ENCODE results near the gene SLC26A1. TPM values are rescaled to one million over a fixed set of nuclear protein-coding genes. Genes with fewer than 3 reads are reported as not detected.
A peak's percentile ranks its signal among the peaks of the same experiment; 100 is the strongest.

The SLC26A1 gene
- total RNA-seq, 2 experiments from 2014 or later: not detected

- H3K27ac Mint-ChIP-seq: peak overlapping the region; percentile 72
- Histone ChIP-seq H3K9me3 (ENCODE audit: control insufficient read depth in 1 of 2, insufficient read depth in 1 of 2, low read length in 2 of 2) (no peaks in the 10 kb centered on the region), H3K27ac (ENCODE audit: low read depth in 1 of 2, low read length in 2 of 2) (no peak overlapping the region), H3K27me3 (ENCODE audit: control insufficient read depth in 1 of 2, insufficient read depth in 2 of 2, low read length in 2 of 2) (peaks cover 13% of the 10 kb centered on the region in 2 experiments), H3K36me3 (ENCODE audit: insufficient read depth, low read length) (no peaks in the 10 kb centered on the region), H3K4me1 (ENCODE audit: insufficient read depth, low read length) (peaks cover 31% of the 10 kb centered on the region), H3K4me3 (ENCODE audit: low read length) (peak overlapping the region; percentile 59)
- TF ChIP-seq CTCF (IDR thresholded peaks at IDR 0.05): no peak
- peaks cover 14% of the 10 kb centered on the region for H3K4me1 Mint-ChIP-seq (ENCODE audit: low read depth)
- peaks cover 5% of the 10 kb centered on the region for H3K36me3 Mint-ChIP-seq (ENCODE audit: low read depth)
- peak; percentile 10 to 70 (median 28) for DNase-seq
- H3K4me3 Mint-ChIP-seq: peak overlapping the region; percentile 90
- intact Hi-C loops (cut with DNase I, micrococcal nuclease): loop anchor here (5.0 kb wide), 5 partner anchors 40 to 335 kb away; partner anchors contain the start of genes UVSSA (in 2 of the 2), GAK (in 1 of the 2) and TMEM175 (in 1 of the 2)
- CTCF ChIA-PET: interaction anchor here (0.6 kb wide), 1 partner anchor 340 kb away, joined by 3 read pairs; no protein-coding TSS in a partner anchor
- H3K27me3 Mint-ChIP-seq: peaks cover 27% of the 10 kb centered on the region
- H3K9me3 Mint-ChIP-seq: no peaks in the 10 kb centered on the region
- POLR2A ChIA-PET: interaction anchor here (0.8 kb wide), 1 partner anchor 335 kb away, joined by 3 read pairs; the partner anchor contains the start of gene UVSSA
- ATAC-seq (ENCODE audit: poor library complexity): peak; percentile 6
Measured at GRCh38 chr4:1012034-1012739, 19.0 kb upstream of the SLC26A1 start.

- H3K36me3 Mint-ChIP-seq (ENCODE audit: low read depth): peaks cover 5% of the 10 kb centered on the region
- no peak overlapping the region for H3K4me3 Mint-ChIP-seq
Measured at GRCh38 chr4:1011666-1012033, 18.4 kb upstream of the SLC26A1 start.

More at GRCh38 chr4:1011666-1012033, 18.4 kb upstream of the SLC26A1 start:
- Histone ChIP-seq H3K36me3 (ENCODE audit: insufficient read depth, low read length) (no peaks in the 10 kb centered on the region), H3K27me3 (ENCODE audit: control insufficient read depth in 1 of 2, insufficient read depth in 2 of 2, low read length in 2 of 2) (peaks cover 13 to 18% of the 10 kb centered on the region in 2 experiments), H3K4me3 (ENCODE audit: low read length) (no peak overlapping the region), H3K27ac (ENCODE audit: low read depth in 1 of 2, low read length in 2 of 2) (no peak overlapping the region), H3K9me3 (ENCODE audit: control insufficient read depth in 1 of 2, insufficient read depth in 1 of 2, low read length in 2 of 2) (no peaks in the 10 kb centered on the region), H3K4me1 (ENCODE audit: insufficient read depth, low read length) (peaks cover 31% of the 10 kb centered on the region)
- Mint-ChIP-seq H3K9me3 (no peaks in the 10 kb centered on the region), H3K27ac (peak overlapping the region; percentile 72), H3K27me3 (peaks cover 32% of the 10 kb centered on the region), H3K4me1 (ENCODE audit: low read depth) (peaks cover 14% of the 10 kb centered on the region)
- DNase-seq (no peak), ATAC-seq (ENCODE audit: poor library complexity) (no peak)
- intact Hi-C loops (cut with DNase I, micrococcal nuclease): loop anchor here (1.0 to 5.0 kb wide), 8 partner anchors 38 to 569 kb away; partner anchors contain the start of genes UVSSA (in 2 of the 2), CTBP1 (in 1 of the 2), DGKQ (in 1 of the 2) and GAK (in 1 of the 2)
- TF ChIP-seq CTCF (IDR thresholded peaks at IDR 0.05): no peak
- ChIA-PET CTCF (no interaction called here), POLR2A (interaction anchor here (0.8 kb wide), 1 partner anchor 336 kb away, joined by 3 read pairs; the partner anchor contains the start of gene UVSSA)

Measured in CD4-positive, alpha-beta T cell (primary cell).